Common myeloid progenitor, CD34-positive (primary cell): ENCODE data around the gene SURF2.

Source experiments
- CTCF ChIA-PET: fragments of 350-600 bp; sonication (Branson Sonifier 250); formaldehyde crosslinking; loops from one replicate; lab custom pipeline; 2021; ENCODE audit warnings: antibody characterized with exemption; lab: Charles Lee
- POLR2A ChIA-PET: fragments of 350-600 bp; sonication (Branson Sonifier 250); formaldehyde crosslinking; loops from one replicate; lab custom pipeline; 2021; ENCODE audit warnings: antibody characterized with exemption; lab: Charles Lee
- DNase-seq, 3 donors: peaks; one replicate each; pipeline versions ENCODE4 v3.0.0 to v3.0.0-alpha.2; 2013
- H3K27ac ChIP-seq, 2 experiments: 1 replicate in 1 of 2; 2 replicates in 1 of 2; pipeline ENCODE4 v1.7.0; 2013; ENCODE audit warnings: inconsistent platforms in 2 of 2, low read length in 2 of 2, mild to moderate bottlenecking in 2 of 2, low read depth in 1 of 2, moderate library complexity in 1 of 2; ENCODE audit not compliant: severe bottlenecking in 2 of 2, insufficient read depth in 1 of 2, poor library complexity in 1 of 2
- H3K27me3 ChIP-seq, 5 experiments: replicated peaks in 2 of 5; 1 replicate in 3 of 5; 2 replicates in 2 of 5; pipeline versions ENCODE4 v1.6.1 to v1.7.0; 2013; ENCODE audit warnings: low read length in 4 of 5, mild to moderate bottlenecking in 2 of 5, moderate library complexity in 2 of 5, inconsistent platforms in 1 of 5; ENCODE audit not compliant: insufficient read depth in 5 of 5, control insufficient read depth in 4 of 5
- H3K36me3 ChIP-seq, 4 experiments: 1 replicate in 2 of 4; 2 replicates in 2 of 4; pipeline versions ENCODE4 v1.6.1 to v1.7.0; 2013; ENCODE audit warnings: low read length in 3 of 4, control low read depth in 1 of 4, mild to moderate bottlenecking in 1 of 4; ENCODE audit not compliant: control insufficient read depth in 4 of 4, insufficient read depth in 4 of 4
- H3K4me1 ChIP-seq, 4 experiments: 1 replicate in 3 of 4; 2 replicates in 1 of 4; pipeline versions ENCODE4 v1.6.1 to v1.7.1; 2013; ENCODE audit warnings: low read length in 3 of 4, mild to moderate bottlenecking in 3 of 4, control low read depth in 1 of 4, inconsistent platforms in 1 of 4, moderate library complexity in 1 of 4; ENCODE audit not compliant: control insufficient read depth in 4 of 4, insufficient read depth in 4 of 4; ENCODE audit errors: control extremely low read depth in 1 of 4
- H3K4me3 ChIP-seq, 7 experiments: 1 replicate in 4 of 7; 2 replicates in 3 of 7; pipeline versions ENCODE4 v1.5.1 to v1.7.0; 2013; ENCODE audit warnings: mild to moderate bottlenecking in 7 of 7, low read length in 6 of 7, moderate library complexity in 6 of 7, inconsistent platforms in 2 of 7, low read depth in 2 of 7, control low read depth in 1 of 7; ENCODE audit not compliant: insufficient read depth in 4 of 7, control insufficient read depth in 1 of 7; ENCODE audit errors: extremely low read depth in 1 of 7
- H3K9me3 ChIP-seq, 5 experiments: 1 replicate in 4 of 5; 2 replicates in 1 of 5; pipeline versions ENCODE4 v1.6.1 to v1.7.1; 2013; ENCODE audit warnings: low read length in 4 of 5, mild to moderate bottlenecking in 2 of 5, inconsistent platforms in 1 of 5, low read depth in 1 of 5, moderate library complexity in 1 of 5; ENCODE audit not compliant: control insufficient read depth in 4 of 5, insufficient read depth in 2 of 5; ENCODE audit errors: control extremely low read depth in 1 of 5
- WGBS: methylation state at CpG from one replicate; pipeline ENCODE4 v1.1.5; 2013; ENCODE audit not compliant: insufficient coverage; 5-methylcytosine and 5-hydroxymethylcytosine counted together

Gene SURF2

GRCh38 chr9:133367221-133367620, 10.9 kb downstream of the SURF2 start:
- Histone ChIP-seq H3K27me3 (no peaks in the 10 kb centered on the region), H3K27ac (no peak overlapping the region), H3K36me3 (peaks cover 14 to 95% (median 56%) of the 10 kb centered on the region in 4 experiments), H3K4me3 (no peak overlapping the region), H3K9me3 (no peaks in the 10 kb centered on the region), H3K4me1 (peaks cover 2 to 21% (median 18%) of the 10 kb centered on the region in 4 experiments)
- ChIA-PET POLR2A (no interaction called here), CTCF (interaction anchor here (0.6 to 1.9 kb wide), 4 partner anchors 8 to 119 kb away, joined by 3 to 7 read pairs (median 4); partner anchors contain the start of genes SURF1 and SURF2)
- 98% methylated on average over 22 of the region's 22 CpGs for WGBS
- DNase-seq: no peak

- Histone ChIP-seq H3K4me1 (peaks cover 2 to 26% (median 22%) of the 10 kb centered on the region in 4 experiments), H3K36me3 (peaks cover 14 to 95% (median 54%) of the 10 kb centered on the region in 4 experiments), H3K9me3 (no peaks in the 10 kb centered on the region), H3K27me3 (no peaks in the 10 kb centered on the region), H3K27ac (no peak overlapping the region), H3K4me3 (no peak overlapping the region)
- DNase-seq: no peak
- ChIA-PET CTCF (interaction anchor here (1.1 kb wide), 1 partner anchor 180 kb away, joined by 3 read pairs; no protein-coding TSS in a partner anchor), POLR2A (no interaction called here)
- WGBS: 99% methylated on average over 10 of the region's 10 CpGs
Measured at GRCh38 chr9:133367778-133368177, 11.4 kb downstream of the SURF2 start.

GRCh38 chr9:133368249-133368881, 12.0 kb downstream of the SURF2 start:
- no peak overlapping the region for H3K4me3 ChIP-seq
- no peaks in the 10 kb centered on the region for H3K9me3 ChIP-seq
- WGBS: 88% methylated on average over 12 of the region's 18 CpGs
- DNase-seq: no peak
- H3K27me3 ChIP-seq: no peaks in the 10 kb centered on the region
- ChIA-PET POLR2A (no interaction called here), CTCF (interaction anchor here (1.1 to 7.6 kb wide), 2 partner anchors 10 to 181 kb away, joined by 3 to 75 read pairs; partner anchors contain the start of genes SURF1 and SURF2)
- peak overlapping the region in 1 of 2 experiments; percentile 3 for H3K27ac ChIP-seq
- peaks cover 14 to 94% (median 51%) of the 10 kb centered on the region in 4 experiments for H3K36me3 ChIP-seq
- H3K4me1 ChIP-seq: peaks cover 2 to 27% (median 22%) of the 10 kb centered on the region in 4 experiments

GRCh38 chr9:133369422-133369821, 13.1 kb downstream of the SURF2 start:
- Histone ChIP-seq H3K36me3 (peaks cover 14 to 84% (median 43%) of the 10 kb centered on the region in 4 experiments), H3K4me1 (peaks cover 2 to 34% (median 28%) of the 10 kb centered on the region in 4 experiments), H3K4me3 (no peak overlapping the region), H3K27me3 (no peaks in the 10 kb centered on the region), H3K9me3 (no peaks in the 10 kb centered on the region), H3K27ac (peak overlapping the region in 1 of 2 experiments; percentile 5)
- ChIA-PET CTCF (interaction anchor here (7.6 kb wide), 1 partner anchor 12 kb away, joined by 75 read pairs; the partner anchor contains the start of genes SURF1 and SURF2), POLR2A (no interaction called here)
- WGBS: 96% methylated on average over 6 of the region's 6 CpGs
- no peak for DNase-seq

GRCh38 chr9:133369933-133370332, 13.6 kb downstream of the SURF2 start:
- 99% methylated on average over 7 of the region's 7 CpGs for WGBS
- ChIA-PET POLR2A (no interaction called here), CTCF (interaction anchor here (7.6 kb wide), 1 partner anchor 12 kb away, joined by 75 read pairs; the partner anchor contains the start of genes SURF1 and SURF2)
- H3K9me3 ChIP-seq: no peaks in the 10 kb centered on the region
- no peak overlapping the region for H3K4me3 ChIP-seq
- no peak for DNase-seq
- no peaks in the 10 kb centered on the region for H3K27me3 ChIP-seq
- peaks cover 5 to 39% (median 33%) of the 10 kb centered on the region in 4 experiments for H3K4me1 ChIP-seq
- H3K27ac ChIP-seq: peak overlapping the region in 1 of 2 experiments; percentile 5
- peaks cover 14 to 82% (median 41%) of the 10 kb centered on the region in 4 experiments for H3K36me3 ChIP-seq

- WGBS: 69% methylated on average over 7 of the region's 9 CpGs
Measured at GRCh38 chr9:133370685-133371084, 14.3 kb downstream of the SURF2 start.

More at GRCh38 chr9:133370685-133371084, 14.3 kb downstream of the SURF2 start:
- ChIA-PET POLR2A (interaction anchor here (1.1 to 1.9 kb wide), 2 partner anchors 11 to 22 kb away, joined by 5 to 7 read pairs; partner anchors contain the start of genes MED22 and RPL7A), CTCF (interaction anchor here (0.7 to 7.6 kb wide), 10 partner anchors 8 to 190 kb away, joined by 3 to 75 read pairs (median 5); partner anchors contain the start of genes RPL7A, SURF1 and SURF2)
- peaks cover 12 to 74% (median 35%) of the 10 kb centered on the region in 4 experiments for H3K36me3 ChIP-seq
- no peak for DNase-seq
- no peaks in the 10 kb centered on the region for H3K9me3 ChIP-seq
- H3K27me3 ChIP-seq: no peaks in the 10 kb centered on the region
- peak overlapping the region in 1 of 2 experiments; percentile 41 for H3K27ac ChIP-seq
- peaks cover 8 to 43% (median 36%) of the 10 kb centered on the region in 4 experiments for H3K4me1 ChIP-seq
- peak overlapping the region in 1 of 7 experiments; percentile 8 for H3K4me3 ChIP-seq
